Measurements from ENCODE around the gene MEI4. TPM values are rescaled to one million over a fixed set of nuclear protein-coding genes. Genes with fewer than 3 reads are reported as not detected.

Gene MEI4
- total RNA-seq, 1 donor from 2014 or later = 0.21 TPM

DNA sequence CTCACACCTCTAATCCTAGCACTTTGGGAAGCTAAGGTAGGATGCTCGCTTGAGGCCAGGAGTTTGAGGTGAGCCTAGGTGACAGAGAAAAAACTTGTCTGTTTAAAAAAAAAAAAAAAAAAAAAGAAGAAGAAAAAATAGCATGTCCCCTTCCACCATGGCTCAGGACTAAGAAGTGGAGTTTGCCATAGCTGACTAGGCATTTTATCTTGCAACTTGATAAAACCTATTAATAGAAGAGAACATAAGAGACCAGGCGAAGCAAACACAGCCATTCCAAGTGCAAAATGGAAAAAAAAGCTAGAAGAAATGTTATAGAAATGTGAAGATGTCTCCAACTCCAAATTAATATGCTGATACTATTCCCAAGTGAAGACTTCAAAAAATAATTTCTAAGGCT lies 277.5 kb downstream of the MEI4 start:
- TF ChIP-seq, protein P1, sequence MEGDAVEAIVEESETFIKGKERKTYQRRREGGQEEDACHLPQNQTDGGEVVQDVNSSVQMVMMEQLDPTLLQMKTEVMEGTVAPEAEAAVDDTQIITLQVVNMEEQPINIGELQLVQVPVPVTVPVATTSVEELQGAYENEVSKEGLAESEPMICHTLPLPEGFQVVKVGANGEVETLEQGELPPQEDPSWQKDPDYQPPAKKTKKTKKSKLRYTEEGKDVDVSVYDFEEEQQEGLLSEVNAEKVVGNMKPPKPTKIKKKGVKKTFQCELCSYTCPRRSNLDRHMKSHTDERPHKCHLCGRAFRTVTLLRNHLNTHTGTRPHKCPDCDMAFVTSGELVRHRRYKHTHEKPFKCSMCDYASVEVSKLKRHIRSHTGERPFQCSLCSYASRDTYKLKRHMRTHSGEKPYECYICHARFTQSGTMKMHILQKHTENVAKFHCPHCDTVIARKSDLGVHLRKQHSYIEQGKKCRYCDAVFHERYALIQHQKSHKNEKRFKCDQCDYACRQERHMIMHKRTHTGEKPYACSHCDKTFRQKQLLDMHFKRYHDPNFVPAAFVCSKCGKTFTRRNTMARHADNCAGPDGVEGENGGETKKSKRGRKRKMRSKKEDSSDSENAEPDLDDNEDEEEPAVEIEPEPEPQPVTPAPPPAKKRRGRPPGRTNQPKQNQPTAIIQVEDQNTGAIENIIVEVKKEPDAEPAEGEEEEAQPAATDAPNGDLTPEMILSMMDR (IDR thresholded peaks at IDR 0.05; ENCODE audit: insufficient read depth, low read length, poor library complexity, severe bottlenecking) = no peak
- Histone ChIP-seq H3K27me3 (ENCODE audit: control insufficient read depth, insufficient read depth, low read length) (no peaks in the 10 kb centered on the region), H3K4me3 (ENCODE audit: low read depth, low read length) (no peak overlapping the region), H3K36me3 (ENCODE audit: control insufficient read depth, insufficient read depth, low read length) (no peaks in the 10 kb centered on the region)
- no peak for DNase-seq (ENCODE audit: low read depth)

DNA sequence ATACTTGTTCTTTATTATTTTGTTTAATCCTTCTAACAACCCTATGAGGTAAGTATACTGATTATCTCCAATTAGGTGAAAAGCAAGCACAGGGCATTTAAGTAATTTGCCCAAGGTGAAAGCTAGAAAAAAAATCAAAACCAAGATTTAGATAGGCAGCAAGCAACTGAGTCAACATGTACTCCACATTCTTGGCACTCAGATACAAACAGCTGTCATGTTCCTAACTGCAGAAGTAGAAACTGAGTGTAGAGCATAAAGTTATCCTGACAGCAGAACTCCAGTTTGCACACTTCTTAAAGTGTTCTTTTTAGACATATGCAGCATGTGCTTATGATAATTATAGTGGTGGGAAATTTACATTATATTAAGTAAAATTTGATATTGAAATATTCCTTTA lies 278.1 kb downstream of the MEI4 start:
- no peak for DNase-seq (ENCODE audit: low read depth)
- no peak overlapping the region for H3K4me3 ChIP-seq (ENCODE audit: low read depth, low read length)
- TF ChIP-seq, protein P1 (IDR thresholded peaks at IDR 0.05; ENCODE audit: insufficient read depth, low read length, poor library complexity, severe bottlenecking) = no peak
- no peaks in the 10 kb centered on the region for H3K36me3 ChIP-seq (ENCODE audit: control insufficient read depth, insufficient read depth, low read length)
- H3K27me3 ChIP-seq (ENCODE audit: control insufficient read depth, insufficient read depth, low read length) = no peaks in the 10 kb centered on the region

DNA sequence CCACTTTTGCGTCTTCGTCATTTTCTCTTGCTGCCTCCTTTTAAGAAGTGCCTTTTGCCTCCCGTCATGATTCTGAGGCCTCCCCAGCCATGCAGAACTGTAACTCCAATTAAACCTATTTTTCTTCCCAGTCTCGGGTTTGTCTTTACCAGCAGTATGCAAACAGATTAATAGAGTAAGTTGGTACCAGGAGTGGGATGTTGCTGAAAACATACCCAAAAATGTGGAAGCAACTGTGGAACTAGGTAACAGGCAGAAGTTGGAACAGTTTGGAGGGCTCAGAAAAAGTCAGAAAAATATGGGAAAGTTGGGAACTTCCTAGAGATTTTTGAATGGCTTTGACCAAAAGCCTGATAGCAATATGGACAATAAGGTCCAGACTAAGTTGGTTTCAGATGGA lies 309.2 kb downstream of the MEI4 start:
- Histone ChIP-seq H3K36me3 (ENCODE audit: control insufficient read depth, insufficient read depth, low read length) (no peaks in the 10 kb centered on the region), H3K27me3 (ENCODE audit: control insufficient read depth, insufficient read depth, low read length) (no peaks in the 10 kb centered on the region), H3K4me3 (ENCODE audit: low read depth, low read length) (no peak overlapping the region)
- no peak for DNase-seq (ENCODE audit: low read depth)
- TF ChIP-seq, protein P1 (IDR thresholded peaks at IDR 0.05; ENCODE audit: insufficient read depth, low read length, poor library complexity, severe bottlenecking) = no peak

DNA sequence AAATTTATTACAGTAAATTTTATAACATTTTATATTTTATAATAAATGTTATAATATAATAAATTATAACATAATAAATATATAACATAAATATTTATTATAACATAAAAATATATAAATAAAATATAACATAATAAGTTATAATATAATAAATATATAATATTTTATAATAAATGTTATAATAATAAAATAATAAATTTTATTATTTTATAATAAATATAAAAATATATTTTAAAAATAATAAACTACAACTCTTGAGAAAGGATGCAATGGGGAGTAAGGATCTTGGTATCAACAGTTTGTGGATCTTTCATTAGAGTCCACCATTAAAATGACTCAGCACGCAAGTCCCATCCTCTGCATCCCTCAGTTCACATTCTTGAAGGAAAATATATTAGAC lies 312.6 kb downstream of the MEI4 start:
- TF ChIP-seq, protein P1 (IDR thresholded peaks at IDR 0.05; ENCODE audit: insufficient read depth, low read length, poor library complexity, severe bottlenecking) = no peak
- no peak for DNase-seq (ENCODE audit: low read depth)
- Histone ChIP-seq H3K36me3 (ENCODE audit: control insufficient read depth, insufficient read depth, low read length) (no peaks in the 10 kb centered on the region), H3K27me3 (ENCODE audit: control insufficient read depth, insufficient read depth, low read length) (no peaks in the 10 kb centered on the region), H3K4me3 (ENCODE audit: low read depth, low read length) (no peak overlapping the region)

DNA sequence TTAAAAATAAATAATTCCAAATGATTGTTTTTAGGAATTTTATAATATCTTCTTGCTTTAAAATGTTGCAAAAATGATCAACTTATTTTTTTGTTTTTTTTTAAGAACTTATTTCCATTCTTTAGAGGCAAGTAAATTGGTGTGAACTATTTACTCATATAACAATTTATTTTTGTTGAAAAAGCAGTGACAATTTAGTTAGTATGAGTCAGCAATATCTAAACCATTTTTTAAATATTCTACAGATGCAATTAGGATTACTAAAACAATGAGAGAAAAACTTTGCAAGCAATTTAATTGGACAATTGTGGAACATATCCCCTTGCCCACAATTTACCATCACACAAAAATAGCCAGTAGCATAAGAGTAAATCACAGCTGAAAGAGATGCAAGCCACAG lies 319.5 kb downstream of the MEI4 start:
- H3K36me3 ChIP-seq (ENCODE audit: control insufficient read depth, insufficient read depth, low read length) = no peaks in the 10 kb centered on the region
- no peaks in the 10 kb centered on the region for H3K27me3 ChIP-seq (ENCODE audit: control insufficient read depth, insufficient read depth, low read length)
- no peak for DNase-seq (ENCODE audit: low read depth)
- TF ChIP-seq, protein P1 (IDR thresholded peaks at IDR 0.05; ENCODE audit: insufficient read depth, low read length, poor library complexity, severe bottlenecking) = no peak
- no peak overlapping the region for H3K4me3 ChIP-seq (ENCODE audit: low read depth, low read length)

Other genes with a start within 250 kb of the MEI4 start
- gene HTR1B, start 189.5 kb upstream of the MEI4 start, total RNA-seq = 1.5 and 2.3 TPM in 2 replicates